Liver (tissue), 9 donors: ENCODE results near the gene ZDHHC11B. TPM values are rescaled to one million over a fixed set of nuclear protein-coding genes. Genes with fewer than 3 reads are reported as not detected.
"Not testable (repeated sequence)": the region's sequence is repeated elsewhere in the genome, so short reads cannot be mapped to it uniquely, and the experiment has no call there.

Experiments
- DNase-seq: peaks from one replicate; pipeline ENCODE4 v3.0.0-alpha.2; 2017; ENCODE audit warnings: low spot score
- H3K27ac ChIP-seq, 2 donors: one replicate each; pipeline ENCODE4 v1.7.0; 2013; ENCODE audit warnings: inconsistent platforms in 2 of 2, low read length in 2 of 2, control low read depth in 1 of 2, low read depth in 1 of 2, mild to moderate bottlenecking in 1 of 2
- H3K27me3 ChIP-seq, 4 donors: one replicate each; pipeline versions ENCODE4 v1.6.1 to v1.7.0; 2013; ENCODE audit warnings: low read length in 3 of 4, inconsistent platforms in 1 of 4, mild to moderate bottlenecking in 1 of 4, moderate library complexity in 1 of 4; ENCODE audit not compliant: control insufficient read depth in 4 of 4, insufficient read depth in 4 of 4
- H3K36me3 ChIP-seq, 4 donors: one replicate each; pipeline versions ENCODE4 v1.6.1 to v1.7.0; 2013; ENCODE audit warnings: low read length in 3 of 4, mild to moderate bottlenecking in 3 of 4, low read depth in 1 of 4, moderate library complexity in 1 of 4; ENCODE audit not compliant: control insufficient read depth in 4 of 4, insufficient read depth in 3 of 4
- H3K4me1 ChIP-seq, 4 donors: one replicate each; pipeline versions ENCODE4 v1.6.1 to v1.7.0; 2013; ENCODE audit warnings: low read length in 3 of 4, mild to moderate bottlenecking in 3 of 4, moderate library complexity in 1 of 4; ENCODE audit not compliant: control insufficient read depth in 4 of 4, insufficient read depth in 4 of 4
- H3K4me3 ChIP-seq, 3 donors: one replicate each; pipeline versions ENCODE4 v1.6.1 to v1.7.0; 2013; ENCODE audit warnings: low read length in 3 of 3, control low read depth in 1 of 3, low read depth in 1 of 3, mild to moderate bottlenecking in 1 of 3
- H3K9ac ChIP-seq, 2 donors: one replicate each; pipeline ENCODE4 v1.7.0; 2013; ENCODE audit warnings: low read length in 2 of 2, mild to moderate bottlenecking in 2 of 2, moderate library complexity in 2 of 2, control low read depth in 1 of 2, low read depth in 1 of 2
- H3K9me3 ChIP-seq, 4 donors: one replicate each; pipeline versions ENCODE4 v1.6.1 to v1.7.0; 2013; ENCODE audit warnings: low read length in 3 of 4; ENCODE audit not compliant: control insufficient read depth in 4 of 4
- HNF4A ChIP-seq, 2 donors: conservative IDR thresholded peaks; 2 replicates each; pipeline ENCODE4 v1.6.1; 2016; ENCODE audit warnings: antibody characterized with exemption in 2 of 2, mild to moderate bottlenecking in 2 of 2
- HNF4G ChIP-seq: IDR thresholded peaks from 2 replicates; pipeline ENCODE4 v1.6.1; 2016; ENCODE audit warnings: antibody characterized with exemption
- JUND ChIP-seq, 2 donors: IDR thresholded peaks; 2 replicates each; pipeline ENCODE4 v1.6.1; 2016; ENCODE audit warnings: antibody characterized with exemption in 2 of 2
- NR2F2 ChIP-seq: IDR thresholded peaks from 2 replicates; pipeline ENCODE4 v1.6.1; 2016; ENCODE audit warnings: antibody characterized with exemption
- RAD21 ChIP-seq, 2 donors: IDR thresholded peaks; 2 replicates each; pipeline ENCODE4 v1.6.1; 2016; ENCODE audit warnings: antibody characterized with exemption in 2 of 2, mild to moderate bottlenecking in 2 of 2
- RXRA ChIP-seq, 2 donors: IDR thresholded peaks; 2 replicates each; pipeline ENCODE4 v1.6.1; 2017 to 2018; ENCODE audit warnings: antibody characterized with exemption in 2 of 2, mild to moderate bottlenecking in 1 of 2
- SP1 ChIP-seq: IDR thresholded peaks from 2 replicates; pipeline ENCODE4 v1.6.1; 2018; ENCODE audit warnings: antibody characterized with exemption, mild to moderate bottlenecking
- WGBS: extraction: QIAGEN DNeasy Blood & Tissue Kit; methylation state at CpG from one replicate; pipeline ENCODE4 v1.1.7; 2013; 5-methylcytosine and 5-hydroxymethylcytosine counted together
- polyA plus RNA-seq, 2 donors: library from polyadenylated mRNA; stranded (reverse) in 1 of 2; unstranded in 1 of 2; fragments of 200-250 nt in 1 of 2; fragments of >200 nt in 1 of 2; fragmentation: Nextera tagmentation in 1 of 2; extraction: Ambion mirVana in 1 of 2; gene quantifications; one replicate each; pipeline versions ENCODE4 v1.2.1 to v1.2.3, GENCODE V29; 2013 to 2015
- total RNA-seq, 2 donors: library from RNA; depleted of rRNA; stranded (reverse); fragments of >200 nt; gene quantifications; one replicate each; pipeline ENCODE4 v1.2.3, GENCODE V29; 2014
- donor health status: healthy.
- donor health status: healthy.
- donor health status: healthy.
- donor health status: healthy.
- donor health status: healthy.

ZDHHC11B gene
- total and polyA plus RNA-seq, 4 donors = 0.37 to 2.1 (median 0.62) TPM

DNA sequence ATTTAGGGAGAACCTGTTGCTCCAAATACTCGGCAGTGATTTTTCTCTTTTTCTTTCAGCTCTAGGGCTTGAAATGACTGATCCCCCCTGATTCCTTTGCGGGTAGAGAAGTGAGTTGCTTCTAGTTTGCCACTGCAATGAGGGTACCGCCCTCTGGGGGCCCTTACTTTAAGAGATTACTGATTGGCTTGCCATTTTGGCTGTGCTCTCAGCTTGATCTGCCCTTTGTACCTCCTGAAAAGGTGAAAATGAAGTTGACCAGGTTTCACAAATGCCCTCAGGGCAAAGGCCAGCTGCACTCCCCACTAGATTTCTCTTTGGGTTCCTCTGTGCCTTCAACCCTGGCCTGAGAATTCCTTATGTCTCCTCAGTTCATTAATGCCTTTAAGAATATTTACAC, 70.8 kb downstream of the ZDHHC11B start:
- 58% methylated on average over 3 of the region's 3 CpGs for WGBS
- TF ChIP-seq RAD21 (IDR thresholded peaks at IDR 0.05) = peak in 1 of 2 donors; percentile 43
- TF ChIP-seq SP1 = peak; percentile 93
- TF ChIP-seq HNF4G = peak; percentile 94
- TF ChIP-seq NR2F2 = peak; percentile 52
- TF ChIP-seq JUND (IDR thresholded peaks at IDR 0.05) = peak in 1 of 2 donors; percentile 32
- peak; percentile 22 to 81 for TF ChIP-seq RXRA (IDR thresholded peaks at IDR 0.05)
- peak; percentile 71 to 94 for TF ChIP-seq HNF4A (conservative IDR thresholded peaks at IDR 0.05)
- DNase-seq, H3K4me3 ChIP-seq, H3K27me3 ChIP-seq, H3K36me3 ChIP-seq, H3K9me3 ChIP-seq, H3K9ac ChIP-seq: not testable (repeated sequence)
- H3K27ac ChIP-seq = peak overlapping the region in 1 of 2 donors; percentile 41
- H3K4me1 ChIP-seq = peaks cover 0 to 13% (median 7%) of the 10 kb centered on the region in 4 donors

DNA sequence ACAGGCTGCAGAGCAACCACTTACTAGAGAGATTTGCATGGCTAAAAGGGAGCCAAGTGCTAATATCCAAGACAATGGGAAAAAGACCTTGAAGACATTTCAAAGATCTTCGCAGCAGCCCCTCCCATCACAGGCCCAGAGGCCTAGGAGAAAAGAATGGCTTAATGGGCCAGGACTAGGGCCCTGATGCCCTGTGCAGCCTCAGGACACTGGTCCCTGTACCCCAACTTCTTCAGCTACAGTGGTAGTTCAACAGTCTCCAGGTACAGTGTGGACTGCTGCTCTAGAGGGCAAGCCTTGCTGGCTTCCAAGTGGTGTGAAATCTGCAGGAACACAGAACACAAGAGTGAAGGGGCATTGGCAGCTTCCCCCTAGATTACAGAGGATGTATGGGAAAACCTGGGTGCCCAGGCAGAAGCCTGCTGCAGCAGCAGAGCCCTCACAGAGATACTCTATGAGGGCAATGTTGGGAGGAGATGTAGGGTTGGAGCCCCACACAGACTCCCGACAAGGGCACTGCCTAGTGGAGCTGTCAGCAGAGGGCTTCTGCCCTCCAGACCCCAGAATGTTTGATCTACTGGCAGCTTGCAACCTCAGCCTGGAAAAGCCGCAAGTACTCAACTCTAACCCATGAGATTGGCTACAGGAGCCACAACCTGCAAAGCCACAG, 75.5 kb downstream of the ZDHHC11B start:
- not testable (repeated sequence) for H3K36me3 ChIP-seq, H3K9ac ChIP-seq, DNase-seq, H3K4me1 ChIP-seq, H3K27ac ChIP-seq, H3K4me3 ChIP-seq, H3K27me3 ChIP-seq, H3K9me3 ChIP-seq
- 96% methylated on average over 3 of the region's 3 CpGs for WGBS

DNA sequence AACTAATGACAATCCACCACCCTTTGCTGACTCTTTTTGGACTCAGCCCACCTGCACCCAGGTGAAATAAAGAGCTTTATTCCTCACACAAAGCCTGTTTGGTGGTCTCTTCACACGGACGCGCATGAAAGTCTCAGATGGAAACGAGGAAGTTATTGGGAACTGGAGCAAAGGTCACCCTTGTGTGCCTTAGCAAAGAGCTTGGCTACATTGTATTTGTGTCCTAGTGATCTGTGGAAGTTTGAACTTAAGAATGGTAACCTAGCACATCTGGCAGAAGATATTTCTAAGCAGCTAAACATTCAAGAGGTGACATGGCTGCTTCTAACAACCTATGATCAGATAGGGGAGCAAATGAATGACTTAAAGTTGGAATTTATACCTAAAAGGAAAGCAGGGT, 76.2 kb downstream of the ZDHHC11B start:
- not testable (repeated sequence) for DNase-seq, H3K36me3 ChIP-seq, H3K27me3 ChIP-seq, H3K9me3 ChIP-seq, H3K4me3 ChIP-seq, H3K4me1 ChIP-seq, H3K9ac ChIP-seq, H3K27ac ChIP-seq
- WGBS = 85% methylated on average over 4 of the region's 4 CpGs

DNA sequence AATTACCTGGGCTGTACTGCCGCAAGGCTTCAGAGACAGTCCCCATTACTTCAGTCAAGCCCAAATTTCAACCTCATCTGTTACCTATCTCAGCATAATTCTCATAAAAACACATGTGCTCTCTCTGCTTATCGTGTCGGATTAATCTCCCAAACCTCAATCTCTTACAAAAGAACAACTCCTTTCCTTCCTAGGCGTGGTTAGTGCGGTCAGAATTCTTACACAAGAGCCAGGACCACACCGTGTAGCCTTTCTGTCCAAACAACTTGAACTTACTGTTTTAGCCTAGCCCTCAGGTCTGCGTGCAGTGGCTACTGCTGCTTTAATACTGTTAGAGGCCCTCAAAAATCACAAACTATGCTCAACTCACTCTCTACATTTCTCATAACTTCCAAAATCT, 78.4 kb downstream of the ZDHHC11B start:
- not testable (repeated sequence) for DNase-seq, H3K36me3 ChIP-seq, H3K4me1 ChIP-seq, H3K9ac ChIP-seq, H3K4me3 ChIP-seq, H3K27me3 ChIP-seq, H3K9me3 ChIP-seq, H3K27ac ChIP-seq
- WGBS = 80% methylated on average over 7 of the region's 7 CpGs

DNA sequence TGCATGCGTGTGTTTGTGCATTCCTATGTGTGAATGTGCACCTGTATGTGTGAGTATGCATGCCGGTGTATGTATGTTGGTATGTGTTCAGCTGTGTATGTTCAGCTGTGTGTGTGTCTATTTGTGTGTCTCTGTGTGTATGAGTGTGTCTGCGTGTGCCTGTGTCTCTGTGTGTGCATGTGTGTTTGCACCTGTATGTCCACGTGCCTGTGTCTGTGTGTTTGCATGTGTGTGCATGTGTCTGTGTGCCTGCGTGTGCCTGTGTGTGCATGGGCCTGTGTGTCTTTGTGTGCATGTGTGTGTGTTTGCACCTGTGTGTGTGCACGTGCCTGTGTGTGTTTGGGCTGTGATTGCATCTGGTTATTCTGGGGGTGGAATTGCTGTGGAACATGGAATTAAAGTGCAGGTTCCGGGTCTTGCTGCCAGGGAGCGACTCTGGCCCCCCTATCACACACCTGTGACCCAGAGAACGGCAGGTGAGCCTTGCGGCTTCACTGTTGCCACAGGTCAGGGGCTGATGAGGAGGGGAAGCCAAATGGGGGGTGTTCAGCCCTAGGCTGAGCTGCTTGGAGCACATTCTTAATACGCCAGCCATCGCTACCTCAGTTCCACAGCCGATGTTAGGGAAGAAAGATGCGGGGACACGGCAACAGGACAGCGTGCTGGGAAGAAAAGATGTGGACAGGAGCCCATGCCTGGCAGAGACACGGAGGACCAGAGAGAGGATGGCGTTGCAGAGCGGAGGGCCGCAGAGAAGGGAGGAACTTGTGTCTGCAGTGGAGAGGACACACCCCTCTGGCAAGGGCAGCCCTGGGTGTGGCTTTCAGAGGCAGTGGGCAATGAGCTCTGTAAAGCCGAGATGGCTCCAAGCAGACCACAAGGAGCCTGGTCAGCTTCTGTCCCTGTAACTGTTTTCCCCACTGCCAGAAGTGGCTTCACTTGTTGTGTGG, 87.5 kb downstream of the ZDHHC11B start:
- not testable (repeated sequence) for H3K27ac ChIP-seq, DNase-seq, H3K9ac ChIP-seq, H3K4me3 ChIP-seq, H3K4me1 ChIP-seq, H3K36me3 ChIP-seq, H3K27me3 ChIP-seq, H3K9me3 ChIP-seq
- WGBS = 84% methylated on average over 16 of the region's 21 CpGs

DNA sequence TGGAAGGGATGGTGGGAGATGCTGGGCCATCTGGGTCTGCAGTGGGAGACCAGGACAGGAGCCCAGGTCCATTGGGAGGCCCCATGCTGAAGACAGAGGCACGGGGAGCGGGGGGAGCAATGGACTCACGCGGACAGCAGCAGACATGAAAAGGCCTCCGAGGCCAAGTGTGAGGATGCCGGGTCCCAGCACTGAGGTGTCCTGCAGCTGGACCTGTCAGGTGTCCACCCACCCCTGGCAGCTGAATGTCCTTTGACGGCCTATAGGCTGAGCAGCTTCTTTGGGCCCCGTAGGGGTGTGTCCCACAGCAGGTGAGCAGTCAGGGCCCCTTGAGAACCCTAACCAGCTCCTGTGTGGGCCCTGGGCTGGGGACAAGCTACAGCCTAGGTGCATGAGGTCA, 88.3 kb downstream of the ZDHHC11B start:
- H3K9me3 ChIP-seq, H3K4me3 ChIP-seq, H3K36me3 ChIP-seq, H3K9ac ChIP-seq, H3K4me1 ChIP-seq, H3K27ac ChIP-seq, DNase-seq, H3K27me3 ChIP-seq: not testable (repeated sequence)
- WGBS = 93% methylated on average over 5 of the region's 8 CpGs

DNA sequence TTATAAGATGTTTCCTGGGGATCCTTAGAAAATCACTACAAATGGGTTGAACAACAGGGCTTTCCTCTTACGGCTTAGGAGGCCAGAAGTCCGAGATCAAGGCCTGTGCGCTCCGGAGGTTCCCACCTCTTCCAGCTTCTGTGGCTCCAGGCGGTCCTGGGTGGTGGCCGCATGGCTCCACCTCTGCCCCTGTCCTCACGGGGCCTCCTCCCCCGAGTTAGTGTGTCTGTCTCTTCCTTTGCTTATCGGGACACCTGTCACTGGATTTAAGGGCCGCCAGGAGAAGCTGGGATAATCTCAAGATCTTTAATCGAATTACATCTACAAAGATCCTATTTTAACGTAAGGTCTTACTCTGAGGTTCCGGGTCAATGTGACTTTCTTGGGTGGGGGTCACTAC, 89.1 kb downstream of the ZDHHC11B start:
- not testable (repeated sequence) for H3K4me3 ChIP-seq, H3K9ac ChIP-seq, H3K36me3 ChIP-seq, H3K27ac ChIP-seq, H3K9me3 ChIP-seq, H3K27me3 ChIP-seq, DNase-seq, H3K4me1 ChIP-seq
- 98% methylated on average over 10 of the region's 13 CpGs for WGBS
